GM18867 (cell line): ENCODE measurements around the gene HTR2C.
"Not testable (repeated sequence)": the region's sequence is repeated elsewhere in the genome, so short reads cannot be mapped to it uniquely, and the experiment has no call there.

Experiments
- ATAC-seq: cut with Tn5 transposase; IDR thresholded peaks from one replicate; pipeline ENCODE4 v1.9.1; 2021; ENCODE audit warnings: mild to moderate bottlenecking, moderate library complexity; ENCODE audit not compliant: unreplicated experiment

Gene HTR2C

DNA sequence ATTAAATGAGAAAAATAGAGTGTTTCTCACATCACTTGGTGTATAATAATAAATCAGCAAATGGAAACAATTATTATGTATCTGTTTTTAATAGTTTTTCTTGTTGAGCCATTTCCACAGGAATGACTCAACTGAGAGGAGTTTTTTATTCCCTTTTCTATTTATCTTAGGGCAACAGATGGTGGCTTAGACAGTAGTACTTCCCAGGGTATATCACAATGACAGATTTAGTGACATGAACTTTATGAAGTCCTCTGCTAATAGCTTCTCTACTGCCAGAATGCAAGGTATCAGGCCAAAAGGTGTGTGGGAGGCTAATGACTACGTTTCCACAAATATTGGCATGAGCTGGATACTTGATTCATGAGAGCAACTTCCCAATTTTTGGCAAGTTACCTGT is 126.7 kb downstream of the HTR2C start:
- no peak for ATAC-seq

DNA sequence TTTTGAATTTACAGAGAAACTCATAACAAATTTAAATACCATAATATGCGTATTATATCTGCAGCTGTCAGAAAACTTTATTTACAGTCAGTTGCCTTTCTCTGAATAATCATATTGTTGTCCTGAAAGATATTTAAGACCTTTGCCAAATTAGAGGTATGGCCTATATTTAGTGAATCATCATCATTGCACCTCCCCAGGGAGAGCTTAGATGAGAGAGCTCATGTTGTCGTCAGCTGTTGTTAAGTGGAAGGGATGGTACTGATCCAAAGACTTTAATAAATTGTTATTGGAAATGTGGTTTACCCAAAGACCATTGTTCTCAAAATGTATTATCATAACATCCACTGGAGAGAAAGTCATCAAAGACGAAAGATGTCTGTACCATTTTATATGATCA is 128.6 kb downstream of the HTR2C start:
- no peak for ATAC-seq

DNA sequence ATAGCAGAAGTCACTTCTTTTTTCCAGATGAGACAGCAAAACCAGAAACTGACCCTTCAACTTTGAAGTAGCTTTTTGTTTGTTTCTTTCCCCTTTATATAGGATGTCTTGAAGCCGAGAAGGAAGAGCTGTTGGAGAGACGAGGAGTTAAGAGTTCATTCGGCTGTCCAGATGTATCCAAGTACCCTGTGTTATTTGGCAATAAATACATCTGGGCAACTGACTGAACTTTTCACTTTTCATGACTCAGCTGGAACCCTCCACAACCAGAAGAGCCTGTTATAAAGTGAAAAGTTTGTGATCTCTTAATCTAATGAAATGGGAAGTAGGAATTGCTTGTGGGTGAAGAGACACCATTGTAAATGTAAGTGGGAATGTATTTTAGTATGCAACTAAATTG is 131.2 kb downstream of the HTR2C start:
- no peak for ATAC-seq

DNA sequence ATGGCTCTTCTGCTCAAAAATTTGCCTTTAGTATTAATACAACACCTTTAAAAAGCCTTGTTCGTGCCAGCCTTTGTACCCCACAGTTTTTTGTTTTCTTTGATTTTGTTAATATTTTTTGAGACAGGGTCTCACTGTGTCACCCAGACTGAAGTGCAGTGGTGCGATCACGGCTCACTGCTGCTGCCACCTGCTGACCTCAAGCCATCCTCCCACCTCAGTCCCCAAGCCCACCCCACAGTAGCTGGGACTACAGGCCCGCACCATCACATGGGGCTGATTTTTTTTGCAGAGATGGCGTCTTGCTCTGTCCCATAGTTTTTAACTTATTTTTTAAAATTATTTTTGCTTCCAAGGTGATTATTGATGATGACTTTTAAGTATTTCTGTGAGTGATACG is 134.0 kb downstream of the HTR2C start:
- ATAC-seq = peak; percentile 71

DNA sequence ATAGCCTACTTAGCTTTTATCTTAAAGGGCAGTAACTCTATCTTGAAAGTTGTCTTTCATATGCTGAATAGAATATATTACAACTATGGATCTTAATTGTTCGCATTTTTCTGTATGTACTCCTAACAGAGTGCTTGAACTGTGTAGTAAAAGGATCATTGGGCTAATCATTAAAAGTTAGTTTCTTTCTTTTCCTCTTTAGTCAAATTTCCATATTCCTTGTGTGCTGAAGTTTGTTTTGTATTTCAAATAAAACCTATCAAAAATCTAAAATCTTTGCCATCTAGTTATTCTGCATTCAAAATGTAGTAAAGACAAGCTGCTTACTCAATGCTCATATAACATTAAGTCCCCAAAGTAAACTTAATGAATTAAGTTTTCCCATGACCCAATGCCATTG is 182.7 kb downstream of the HTR2C start:
- ATAC-seq = no peak

DNA sequence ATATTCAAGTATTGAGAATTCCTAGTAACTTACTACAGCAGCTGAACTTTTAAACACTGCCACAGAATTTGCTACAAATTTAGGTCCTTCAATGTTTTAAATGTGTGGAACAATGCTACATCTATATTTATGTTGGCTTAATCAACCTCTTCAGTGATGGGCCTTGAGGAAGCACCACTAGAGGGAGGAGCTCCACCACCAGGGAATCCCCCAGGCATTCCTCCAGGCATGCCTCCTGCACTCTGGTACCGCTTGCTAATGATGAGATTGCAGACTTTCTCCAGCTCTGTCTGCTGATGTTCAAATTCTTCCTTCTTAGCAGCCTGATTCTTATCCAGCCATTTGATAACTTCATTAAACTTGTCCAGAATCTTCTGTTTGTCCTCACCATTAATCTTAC is 190.8 kb downstream of the HTR2C start:
- no peak for ATAC-seq

DNA sequence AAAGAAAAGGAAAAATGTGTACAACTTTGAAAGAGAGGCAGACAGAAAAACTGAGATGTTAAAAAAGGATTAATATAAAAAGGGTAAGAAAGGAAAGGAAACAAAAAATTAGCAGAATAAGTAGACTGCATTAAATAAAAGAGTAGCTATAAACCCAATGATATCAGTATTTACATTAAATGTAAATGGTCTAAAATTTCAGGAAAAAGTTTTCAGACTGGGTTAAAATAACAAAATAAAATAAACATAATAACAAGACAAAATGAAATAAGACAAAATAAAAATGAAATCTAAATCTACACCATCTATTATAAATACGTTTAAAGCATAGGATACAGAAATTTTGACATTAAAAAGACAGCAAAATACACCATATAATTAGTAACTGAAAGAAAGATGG is 199.0 kb downstream of the HTR2C start:
- ATAC-seq = no peak

DNA sequence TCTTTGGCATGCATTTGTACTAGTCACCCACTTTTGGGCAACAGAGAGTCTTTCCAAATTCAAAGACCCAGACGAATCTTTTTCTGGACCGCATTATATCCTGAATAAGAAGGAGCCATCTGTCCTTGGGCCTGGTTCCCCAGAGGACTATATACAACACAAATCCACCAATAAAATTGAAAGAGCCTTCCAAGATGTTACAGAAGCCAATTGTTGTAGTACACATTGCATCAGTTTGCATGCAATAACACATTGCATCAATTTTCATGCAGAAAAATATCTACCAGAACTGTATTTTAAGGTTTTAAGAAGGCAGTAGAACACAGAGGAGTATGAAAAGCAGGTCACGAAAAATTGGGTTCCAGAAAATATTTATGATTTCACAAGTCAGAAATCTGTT is 203.2 kb downstream of the HTR2C start:
- ATAC-seq = no peak

DNA sequence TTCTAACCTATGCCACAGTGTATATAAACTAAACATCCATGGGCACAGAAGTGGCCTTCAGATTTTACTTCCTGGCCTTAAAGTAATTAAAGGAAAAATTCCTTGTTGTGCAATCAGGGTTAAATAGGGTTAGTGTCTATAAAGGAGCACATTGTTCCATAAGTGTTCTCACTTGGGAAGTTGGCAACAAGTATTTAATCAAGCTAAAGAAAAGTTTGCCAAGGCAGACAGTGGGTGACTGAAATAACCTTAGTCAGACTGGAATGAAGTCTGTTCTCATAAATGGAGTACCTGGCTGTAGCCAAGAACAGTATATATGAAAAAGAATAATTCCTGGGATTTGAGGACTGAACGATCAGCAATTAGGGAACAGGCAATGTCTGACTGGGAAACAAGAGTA is 213.6 kb downstream of the HTR2C start:
- no peak for ATAC-seq

DNA sequence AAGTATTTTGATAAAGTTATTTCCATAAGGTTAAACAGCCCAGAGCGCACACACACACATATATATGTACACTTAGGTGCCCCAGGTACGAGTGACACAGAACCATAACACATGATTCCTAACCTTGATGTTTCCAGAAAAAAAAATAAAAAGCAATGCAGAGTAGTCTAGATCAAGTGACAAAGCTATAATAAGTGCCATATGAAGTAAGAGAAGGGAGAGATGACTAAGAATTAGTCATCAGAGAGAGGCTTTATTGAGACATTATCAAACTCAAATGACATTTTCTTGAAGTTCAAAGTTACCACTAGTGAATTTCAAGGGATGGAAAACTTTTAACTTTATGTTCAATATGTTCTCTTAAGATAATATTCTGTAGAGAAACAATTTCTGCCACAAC is 215.0 kb downstream of the HTR2C start:
- ATAC-seq = no peak

DNA sequence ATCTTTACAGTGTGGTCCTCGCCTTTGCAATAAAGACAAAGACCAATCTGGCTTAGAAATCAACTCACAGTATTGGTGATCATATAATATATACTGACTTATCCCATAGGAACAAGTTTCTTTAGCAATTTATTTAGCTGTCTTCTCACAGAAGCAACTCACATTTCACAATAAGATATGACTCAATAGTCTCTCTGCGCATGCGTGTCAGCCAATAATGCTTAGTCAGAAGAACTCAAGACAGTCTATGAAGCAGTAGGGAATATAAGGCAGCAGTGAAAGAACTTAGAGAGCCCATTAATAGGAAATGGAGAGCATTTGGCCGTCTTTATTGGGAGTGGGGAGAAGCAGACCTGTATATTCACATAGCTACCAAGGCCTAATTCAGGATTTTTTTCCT is 216.8 kb downstream of the HTR2C start:
- no peak for ATAC-seq

DNA sequence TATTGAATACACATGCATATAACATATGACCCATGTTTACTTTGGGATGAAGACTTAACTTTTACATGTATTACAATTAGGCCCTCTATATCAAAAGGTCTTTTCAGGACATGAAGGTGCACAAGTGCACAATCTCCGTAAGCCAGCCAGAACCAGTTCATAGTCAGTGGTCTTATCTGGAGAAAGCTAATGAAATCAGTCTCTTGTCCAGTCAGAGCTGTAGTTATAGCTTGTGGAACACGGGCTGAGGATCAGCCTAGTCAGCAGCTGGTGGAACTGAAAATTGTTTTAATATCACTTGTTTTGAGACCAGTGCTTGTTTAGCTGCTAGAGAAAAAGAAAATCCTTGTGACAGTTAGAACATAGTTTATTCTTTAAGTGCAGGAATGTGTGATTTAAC is 235.6 kb downstream of the HTR2C start:
- no peak for ATAC-seq

DNA sequence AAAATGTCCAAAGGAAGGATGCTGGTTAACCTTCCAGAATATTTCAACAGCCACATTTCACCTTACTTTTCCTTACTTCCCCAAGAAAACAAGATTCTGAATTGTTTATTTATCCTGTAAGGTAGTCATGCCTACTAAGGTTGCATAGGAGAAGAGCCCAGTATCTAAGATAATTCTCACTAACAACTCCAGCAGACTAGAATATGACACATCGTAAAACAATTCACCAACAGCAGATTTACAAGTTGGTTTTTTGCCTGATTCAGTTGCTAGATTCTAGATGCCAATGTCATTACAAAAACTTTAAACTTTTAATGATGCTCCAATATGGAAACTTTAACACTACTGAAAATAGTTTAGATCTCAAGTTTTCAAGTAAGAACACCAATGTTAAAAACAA is 257.2 kb downstream of the HTR2C start:
- ATAC-seq = no peak

DNA sequence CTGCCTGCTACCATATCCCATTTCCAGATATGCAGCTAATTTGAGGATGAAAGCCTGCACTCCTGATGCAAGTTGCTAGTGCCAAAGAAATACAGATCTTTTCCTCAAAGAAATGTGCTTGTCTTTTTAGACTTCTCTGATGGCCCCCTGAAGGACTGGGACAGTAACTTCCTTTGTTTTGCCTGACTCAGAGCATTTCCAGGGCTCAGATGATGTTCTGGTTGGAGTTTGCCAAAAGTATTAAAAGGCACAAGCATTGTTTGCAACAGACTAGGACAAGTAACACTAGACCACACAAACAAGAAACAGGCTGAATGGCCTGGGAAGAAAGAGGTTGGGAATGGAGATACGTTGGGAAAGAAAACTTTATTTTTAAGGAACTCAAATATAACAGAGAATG is 258.3 kb downstream of the HTR2C start:
- no peak for ATAC-seq

DNA sequence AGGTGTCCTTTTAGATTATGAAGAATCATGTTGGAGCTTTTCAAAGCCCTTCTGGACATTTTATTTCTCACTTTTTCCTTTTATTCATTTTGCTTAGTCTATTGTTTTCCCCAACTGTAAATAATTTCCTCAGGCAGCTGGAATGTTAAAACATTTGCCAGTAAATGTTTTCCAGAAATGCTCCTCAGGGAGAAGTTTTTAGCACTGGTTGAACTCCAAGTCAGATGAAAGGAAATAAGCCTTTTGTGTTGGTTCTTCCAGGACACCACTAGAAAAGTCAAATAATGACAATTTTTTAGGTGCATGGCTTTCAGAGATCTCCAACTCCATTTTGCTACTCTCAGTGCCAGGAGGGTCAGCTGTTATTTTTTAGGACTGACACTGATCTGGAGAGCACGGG is 305.6 kb downstream of the HTR2C start:
- ATAC-seq = no peak

DNA sequence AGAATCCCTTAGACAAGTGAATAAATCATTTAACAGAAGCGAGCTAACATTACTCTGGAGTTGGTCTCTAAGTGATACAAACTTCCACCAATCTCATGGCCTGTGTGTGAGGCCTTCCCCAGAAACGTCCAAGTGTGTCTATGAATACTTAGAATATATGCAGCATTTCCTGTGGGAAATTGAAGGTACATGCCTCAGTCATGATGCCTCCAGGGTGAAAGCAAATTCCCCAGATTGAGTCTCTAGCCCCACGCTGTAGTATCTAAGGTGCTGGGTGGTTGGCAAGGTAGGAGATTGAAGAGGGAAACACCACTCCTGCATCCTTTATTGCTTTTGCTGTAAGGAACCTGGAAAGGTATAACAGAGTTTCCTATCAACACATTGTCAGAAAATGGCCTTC is 319.7 kb downstream of the HTR2C start:
- ATAC-seq = no peak

DNA sequence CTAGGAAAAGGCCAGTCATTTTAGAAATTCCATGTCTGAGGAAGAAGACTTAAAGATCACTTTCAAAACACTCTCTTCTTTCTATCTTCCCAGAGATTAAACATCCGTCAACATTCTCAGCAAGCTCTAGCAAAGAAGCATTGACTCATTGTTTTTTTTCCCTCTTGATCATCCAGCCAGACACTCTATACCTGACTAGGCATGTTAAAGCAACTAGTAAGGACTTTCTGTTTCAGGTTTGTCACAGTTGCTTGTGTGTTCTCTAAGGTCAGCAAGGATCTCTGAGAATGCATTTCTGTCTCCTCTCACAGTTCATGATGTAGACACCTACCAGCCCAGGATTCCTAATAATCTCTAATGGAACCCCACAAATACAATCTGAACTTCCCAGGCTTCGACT is 321.4 kb downstream of the HTR2C start:
- no peak for ATAC-seq

DNA sequence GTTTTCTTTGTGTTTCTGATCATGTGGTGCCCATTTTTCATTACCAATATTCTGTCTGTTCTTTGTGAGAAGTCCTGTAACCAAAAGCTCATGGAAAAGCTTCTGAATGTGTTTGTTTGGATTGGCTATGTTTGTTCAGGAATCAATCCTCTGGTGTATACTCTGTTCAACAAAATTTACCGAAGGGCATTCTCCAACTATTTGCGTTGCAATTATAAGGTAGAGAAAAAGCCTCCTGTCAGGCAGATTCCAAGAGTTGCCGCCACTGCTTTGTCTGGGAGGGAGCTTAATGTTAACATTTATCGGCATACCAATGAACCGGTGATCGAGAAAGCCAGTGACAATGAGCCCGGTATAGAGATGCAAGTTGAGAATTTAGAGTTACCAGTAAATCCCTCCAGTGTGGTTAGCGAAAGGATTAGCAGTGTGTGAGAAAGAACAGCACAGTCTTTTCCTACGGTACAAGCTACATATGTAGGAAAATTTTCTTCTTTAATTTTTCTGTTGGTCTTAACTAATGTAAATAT is 323.2 kb downstream of the HTR2C start:
- ATAC-seq = no peak

DNA sequence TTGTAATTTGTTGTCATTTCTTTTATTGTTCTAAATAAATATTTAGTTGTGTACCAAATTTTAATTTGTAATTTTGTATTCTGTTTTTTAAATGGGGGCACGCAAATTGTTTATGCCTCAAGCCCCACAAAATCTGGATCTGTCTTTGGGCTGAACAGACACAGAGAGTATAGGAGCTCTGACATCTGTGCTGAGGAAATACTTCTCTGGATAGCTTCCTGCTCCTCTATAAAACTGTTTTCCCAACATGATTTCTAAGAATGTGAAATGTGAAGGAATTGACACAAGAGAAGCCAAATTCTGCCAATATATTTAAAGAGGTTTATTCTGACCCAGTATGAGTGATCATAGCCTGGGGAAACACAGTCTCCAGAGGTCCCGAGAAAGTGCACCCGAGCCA is 340.5 kb downstream of the HTR2C start:
- ATAC-seq = no peak

DNA sequence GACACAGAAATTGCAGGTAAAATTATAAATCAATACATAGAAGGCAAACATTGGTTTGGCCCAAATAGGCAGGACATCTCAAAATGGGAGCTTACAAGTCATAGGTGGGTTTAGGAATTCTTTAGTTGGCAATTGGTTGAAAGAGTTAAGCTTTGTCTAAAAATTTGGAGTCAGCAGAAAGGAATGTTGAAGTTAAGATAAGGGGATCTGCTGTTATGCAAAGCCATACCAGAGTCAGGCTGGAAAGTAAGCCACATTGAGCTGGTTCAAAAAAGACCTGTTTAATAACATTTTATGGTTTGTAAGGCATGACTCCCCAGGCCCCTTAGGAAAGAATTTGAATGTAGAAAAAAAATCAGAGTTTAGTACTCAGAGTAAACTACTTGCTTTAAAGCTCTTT is 341.0 kb downstream of the HTR2C start:
- ATAC-seq = no peak

DNA sequence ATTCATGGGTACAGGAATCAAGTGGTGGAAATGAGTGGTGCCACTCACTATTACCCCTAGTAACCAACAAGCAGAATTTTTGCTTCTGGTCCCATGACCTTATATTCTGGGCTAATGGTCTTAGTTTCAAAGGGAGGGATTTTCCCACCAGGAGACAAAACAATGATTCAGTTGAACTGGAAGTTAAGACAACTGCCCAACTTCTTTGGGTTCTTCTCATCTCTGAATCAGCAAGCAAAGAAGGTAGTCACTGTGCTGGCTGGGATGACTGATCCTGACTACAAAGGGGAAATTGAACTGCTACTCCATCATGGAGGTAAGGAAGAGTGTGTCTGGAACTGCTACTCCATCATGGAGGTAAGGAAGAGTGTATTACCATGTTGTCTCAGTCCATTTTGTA is 346.3 kb downstream of the HTR2C start:
- ATAC-seq = no peak

DNA sequence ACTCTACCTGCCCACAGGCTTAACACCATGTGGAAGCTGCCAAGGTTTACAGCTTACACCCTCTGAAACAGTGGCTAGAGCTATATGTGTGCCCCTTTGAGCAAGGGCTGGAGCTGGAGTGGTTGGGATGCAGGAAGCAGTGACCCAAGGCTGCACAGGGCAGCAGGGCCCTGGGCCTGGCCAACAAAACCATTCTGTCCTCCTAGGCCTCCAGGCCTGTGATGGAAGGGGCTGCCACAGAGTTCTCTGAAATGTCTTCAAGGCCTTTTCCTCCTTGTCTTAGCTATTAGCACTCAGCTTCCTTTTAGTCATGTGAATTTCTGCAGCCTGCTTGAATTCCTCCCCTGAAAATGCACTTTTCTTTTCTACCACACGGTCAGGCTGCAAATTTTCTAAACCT is 348.7 kb downstream of the HTR2C start:
- ATAC-seq = no peak

DNA sequence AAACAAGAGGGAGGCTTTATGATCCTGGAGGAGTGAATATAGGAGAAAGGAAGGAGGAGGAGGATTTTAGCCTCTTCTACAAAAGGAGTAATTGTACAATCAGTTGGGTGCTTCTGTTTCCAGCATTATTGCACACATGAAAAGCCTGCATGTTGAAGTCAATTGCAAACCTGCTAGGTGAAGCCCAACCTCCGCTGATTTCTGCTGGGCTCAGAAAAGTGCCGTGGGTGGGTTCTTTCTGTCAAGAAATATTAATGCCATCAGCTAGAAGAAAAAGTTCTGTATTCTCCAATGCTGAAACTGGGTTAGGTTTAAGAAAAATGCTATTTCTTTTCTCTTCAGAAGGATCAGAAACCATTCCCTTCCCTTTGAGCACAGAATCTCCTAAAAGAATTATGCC is 349.4 kb downstream of the HTR2C start:
- not testable (repeated sequence) for ATAC-seq

DNA sequence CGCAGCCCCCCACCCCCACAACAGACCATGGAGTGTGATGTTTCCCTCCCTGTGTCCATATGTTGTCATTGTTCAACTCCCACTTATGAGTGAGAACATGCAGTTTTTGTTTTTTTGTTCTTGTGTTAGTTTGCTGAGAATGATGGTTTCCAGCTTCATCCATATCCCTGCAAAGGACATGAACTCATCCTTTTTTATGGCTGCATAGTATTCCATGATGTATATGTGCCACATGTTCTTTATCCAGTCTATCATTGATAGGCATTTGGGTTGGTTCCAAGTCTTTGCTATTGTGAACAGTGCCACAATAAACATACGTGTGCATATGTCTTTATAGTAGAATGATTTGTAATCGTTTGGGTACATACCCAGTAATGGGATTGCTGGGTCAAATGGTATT is 353.2 kb downstream of the HTR2C start:
- ATAC-seq = not testable (repeated sequence)
